HG03064 (cell line): Measurements from ENCODE around the gene ICA1.
"Not testable (repeated sequence)": the region's sequence is repeated elsewhere in the genome, so short reads cannot be mapped to it uniquely, and the experiment has no call there.

ENCODE experiments used
- ATAC-seq: cut with Tn5 transposase; IDR thresholded peaks from one replicate; pipeline ENCODE4 v1.9.1; 2021; ENCODE audit warnings: low read depth; ENCODE audit not compliant: unreplicated experiment

ICA1 gene

GRCh38 chr7:8111282-8111960 is 150.5 kb downstream of the ICA1 start:
- no peak for ATAC-seq

- ATAC-seq, result no peak
Measured at GRCh38 chr7:8109196-8110022, 152.6 kb downstream of the ICA1 start.

GRCh38 chr7:8105449-8106095 is 156.4 kb downstream of the ICA1 start:
- no peak for ATAC-seq

GRCh38 chr7:8103282-8103681 is 158.7 kb downstream of the ICA1 start:
- no peak for ATAC-seq

GRCh38 chr7:8101292-8101691 is 160.7 kb downstream of the ICA1 start:
- not testable (repeated sequence) for ATAC-seq

- ATAC-seq, result no peak
Measured at GRCh38 chr7:8094164-8095140, 167.5 kb downstream of the ICA1 start.

GRCh38 chr7:8092140-8092539 is 169.8 kb downstream of the ICA1 start:
- ATAC-seq, result no peak

GRCh38 chr7:8089036-8089780 is 172.8 kb downstream of the ICA1 start:
- no peak for ATAC-seq

- no peak for ATAC-seq
Measured at GRCh38 chr7:8086239-8086638, 175.7 kb downstream of the ICA1 start.

- no peak for ATAC-seq
Measured at GRCh38 chr7:8085420-8085819, 176.5 kb downstream of the ICA1 start.

- ATAC-seq, result no peak
Measured at GRCh38 chr7:8084836-8085235, 177.1 kb downstream of the ICA1 start.

- ATAC-seq, result no peak
Measured at GRCh38 chr7:8082762-8083161, 179.2 kb downstream of the ICA1 start.

- no peak for ATAC-seq
Measured at GRCh38 chr7:8078418-8078817, 183.5 kb downstream of the ICA1 start.

GRCh38 chr7:8070451-8071180 is 191.4 kb downstream of the ICA1 start:
- no peak for ATAC-seq

GRCh38 chr7:8068892-8069686 is 192.9 kb downstream of the ICA1 start:
- ATAC-seq, result no peak

GRCh38 chr7:8065356-8065813 is 196.6 kb downstream of the ICA1 start:
- ATAC-seq, result no peak

- ATAC-seq, result no peak
Measured at GRCh38 chr7:8064828-8065227, 197.1 kb downstream of the ICA1 start.

- ATAC-seq, result no peak
Measured at GRCh38 chr7:8063706-8064297, 198.2 kb downstream of the ICA1 start.
